K562 (cell line): Measurements from ENCODE around the gene ESRRG. TPM values are rescaled to one million over a fixed set of nuclear protein-coding genes. Genes with fewer than 3 reads are reported as not detected.

ENCODE experiments used
- ARNT ChIP-seq, 2 experiments: fragments of 450-650 bp; IDR thresholded peaks; 2 replicates each; pipeline ENCODE4 v1.6.1; 2016; ENCODE audit warnings: mild to moderate bottlenecking in 1 of 2
- E2F6 ChIP-seq, 2 experiments: IDR thresholded peaks; 2 replicates each; pipeline ENCODE4 v1.6.1; 2011; ENCODE audit warnings: borderline replicate concordance in 1 of 2, control low read depth in 1 of 2, low read depth in 1 of 2, low read length in 1 of 2, mild to moderate bottlenecking in 1 of 2, mixed read lengths in 1 of 2, moderate library complexity in 1 of 2; ENCODE audit not compliant: insufficient read depth in 1 of 2, insufficient read length in 1 of 2, poor library complexity in 1 of 2, severe bottlenecking in 1 of 2; ENCODE audit errors: extremely low read depth in 1 of 2
- KAT8 ChIP-seq: fragments of 450-650 bp; IDR thresholded peaks from 2 replicates; pipeline ENCODE4 v1.6.1; 2016; ENCODE audit warnings: low read depth, mild to moderate bottlenecking
- NFXL1 ChIP-seq: fragments of 450-650 bp; formaldehyde crosslinking; IDR thresholded peaks from 2 replicates; pipeline ENCODE4 v1.4.0; 2021; ENCODE audit warnings: mild to moderate bottlenecking
- SMAD1 ChIP-seq: fragments of 150-350 bp; IDR thresholded peaks from 2 replicates; pipeline ENCODE4 v1.6.1; 2014; ENCODE audit warnings: low read length, low read depth; ENCODE audit not compliant: partially characterized antibody
- XRCC5 ChIP-seq: fragments of 200-400 bp; formaldehyde crosslinking; IDR thresholded peaks from 2 replicates; pipeline ENCODE4 v1.6.1; 2017; ENCODE audit warnings: low read depth, mild to moderate bottlenecking, low read length
- ZBTB33 ChIP-seq: sonication (generic); formaldehyde crosslinking; IDR thresholded peaks from 2 replicates; pipeline ENCODE4 v1.8.1; 2023; ENCODE audit warnings: mild to moderate bottlenecking, missing genetic modification reagents
- polyA plus RNA-seq, 8 experiments: library from polyadenylated mRNA; depleted of rRNA in 4 of 8; stranded (reverse) in 5 of 8; unstranded in 3 of 8; fragments of >200 nt; fragmentation: Nextera tagmentation in 2 of 8; fragmentation: Illumina TruSeq in 1 of 8; extraction: Ambion mirVana in 2 of 8; extraction: Trizol in 1 of 8; gene quantifications; 2 replicates each; pipeline versions ENCODE4 v1.2.1 to v1.2.3, GENCODE V29; 2011 to 2014; ENCODE audit warnings: inconsistent platforms in 1 of 8, missing spikeins in 1 of 8
- total RNA-seq, 7 experiments: library from RNA; depleted of rRNA in 6 of 7; stranded (reverse); fragments of >200 nt in 6 of 7; fragmentation: Illumina TruSeq in 2 of 7; extraction: Trizol in 2 of 7; gene quantifications; 2 replicates each; pipeline versions ENCODE4 v1.2.1 to v1.2.3, GENCODE V29; 2011 to 2021; ENCODE audit warnings: low replicate concordance in 1 of 7
- TF ChIP-seq, protein P1 (sequence below): sonication (generic); formaldehyde crosslinking; IDR thresholded peaks from 2 replicates; pipeline ENCODE4 v1.9.0; 2022; ENCODE audit warnings: mild to moderate bottlenecking, missing genetic modification reagents
- TF ChIP-seq, protein P2 (sequence below): fragments of 450-650 bp; IDR thresholded peaks from 2 replicates; pipeline ENCODE4 v1.7.1; 2018; ENCODE audit warnings: mild to moderate bottlenecking, low read depth; ENCODE audit not compliant: partially characterized antibody
- TF ChIP-seq, protein P3 (sequence below): fragments of 450-650 bp; formaldehyde crosslinking; IDR thresholded peaks from 2 replicates; pipeline ENCODE4 v1.4.0; 2022; ENCODE audit warnings: mild to moderate bottlenecking, moderate library complexity

Gene ESRRG
- total and polyA plus RNA-seq, 9 of the 15 experiments (the other 6 are each of a cell fraction or from before 2014, with no cell fraction given): not detected

GRCh38 chr1:216563087-216563486 is 160.1 kb downstream of the ESRRG start (continued):
- TF ChIP-seq, protein P1, sequence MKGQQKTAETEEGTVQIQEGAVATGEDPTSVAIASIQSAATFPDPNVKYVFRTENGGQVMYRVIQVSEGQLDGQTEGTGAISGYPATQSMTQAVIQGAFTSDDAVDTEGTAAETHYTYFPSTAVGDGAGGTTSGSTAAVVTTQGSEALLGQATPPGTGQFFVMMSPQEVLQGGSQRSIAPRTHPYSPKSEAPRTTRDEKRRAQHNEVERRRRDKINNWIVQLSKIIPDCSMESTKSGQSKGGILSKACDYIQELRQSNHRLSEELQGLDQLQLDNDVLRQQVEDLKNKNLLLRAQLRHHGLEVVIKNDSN (CRISPR knock-in tag): no peak
- TF ChIP-seq ZBTB33 (CRISPR knock-in tag) (no peak), ARNT (IDR thresholded peaks at IDR 0.05) (no peak), E2F6 (IDR thresholded peaks at IDR 0.05; ENCODE audit: borderline replicate concordance in 1 of 2, extremely low read depth in 1 of 2, insufficient read depth in 1 of 2, insufficient read length in 1 of 2, low read depth in 1 of 2, low read length in 1 of 2, poor library complexity in 1 of 2, severe bottlenecking in 1 of 2) (no peak), SMAD1 (no peak), NFXL1 (no peak), XRCC5 (no peak), KAT8 (no peak)
- TF ChIP-seq, protein P2, sequence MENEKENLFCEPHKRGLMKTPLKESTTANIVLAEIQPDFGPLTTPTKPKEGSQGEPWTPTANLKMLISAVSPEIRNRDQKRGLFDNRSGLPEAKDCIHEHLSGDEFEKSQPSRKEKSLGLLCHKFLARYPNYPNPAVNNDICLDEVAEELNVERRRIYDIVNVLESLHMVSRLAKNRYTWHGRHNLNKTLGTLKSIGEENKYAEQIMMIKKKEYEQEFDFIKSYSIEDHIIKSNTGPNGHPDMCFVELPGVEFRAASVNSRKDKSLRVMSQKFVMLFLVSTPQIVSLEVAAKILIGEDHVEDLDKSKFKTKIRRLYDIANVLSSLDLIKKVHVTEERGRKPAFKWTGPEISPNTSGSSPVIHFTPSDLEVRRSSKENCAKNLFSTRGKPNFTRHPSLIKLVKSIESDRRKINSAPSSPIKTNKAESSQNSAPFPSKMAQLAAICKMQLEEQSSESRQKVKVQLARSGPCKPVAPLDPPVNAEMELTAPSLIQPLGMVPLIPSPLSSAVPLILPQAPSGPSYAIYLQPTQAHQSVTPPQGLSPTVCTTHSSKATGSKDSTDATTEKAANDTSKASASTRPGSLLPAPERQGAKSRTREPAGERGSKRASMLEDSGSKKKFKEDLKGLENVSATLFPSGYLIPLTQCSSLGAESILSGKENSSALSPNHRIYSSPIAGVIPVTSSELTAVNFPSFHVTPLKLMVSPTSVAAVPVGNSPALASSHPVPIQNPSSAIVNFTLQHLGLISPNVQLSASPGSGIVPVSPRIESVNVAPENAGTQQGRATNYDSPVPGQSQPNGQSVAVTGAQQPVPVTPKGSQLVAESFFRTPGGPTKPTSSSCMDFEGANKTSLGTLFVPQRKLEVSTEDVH: no peak
- TF ChIP-seq, protein P3, sequence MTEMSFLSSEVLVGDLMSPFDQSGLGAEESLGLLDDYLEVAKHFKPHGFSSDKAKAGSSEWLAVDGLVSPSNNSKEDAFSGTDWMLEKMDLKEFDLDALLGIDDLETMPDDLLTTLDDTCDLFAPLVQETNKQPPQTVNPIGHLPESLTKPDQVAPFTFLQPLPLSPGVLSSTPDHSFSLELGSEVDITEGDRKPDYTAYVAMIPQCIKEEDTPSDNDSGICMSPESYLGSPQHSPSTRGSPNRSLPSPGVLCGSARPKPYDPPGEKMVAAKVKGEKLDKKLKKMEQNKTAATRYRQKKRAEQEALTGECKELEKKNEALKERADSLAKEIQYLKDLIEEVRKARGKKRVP (CRISPR knock-in tag): no peak
- TF ChIP-seq, all 486 proteins: peak for 0
